ENCODE measurements around the gene TSEN2. TPM values are rescaled to one million over a fixed set of nuclear protein-coding genes. Genes with fewer than 3 reads are reported as not detected.

Gene TSEN2
- total RNA-seq, 1 donor from 2014 or later: 21.3 TPM

GRCh38 chr3:12440927-12441714 lies 43.2 kb upstream of the TSEN2 start:
- TF ChIP-seq EZH2 (IDR thresholded peaks at IDR 0.05) (no peak), CTCF (IDR thresholded peaks at IDR 0.05) (no peak), EZH2phosphoT487 (IDR thresholded peaks at IDR 0.05) (no peak)
- Mint-ChIP-seq H3K4me1 (peaks cover 30% of the 10 kb centered on the region), H3K36me3 (no peaks in the 10 kb centered on the region), H3K4me3 (no peak overlapping the region), H3K9me3 (no peaks in the 10 kb centered on the region), H3K27ac (no peak overlapping the region), H3K27me3 (ENCODE audit: insufficient read depth, low read depth) (peaks cover 23% of the 10 kb centered on the region)
- Histone ChIP-seq H3K36me3 (no peaks in the 10 kb centered on the region), H3K4me3 (no peak overlapping the region), H3K9ac (no peak overlapping the region), H2AFZ (replicated peaks) (peak overlapping the region; percentile 9), H3F3A (ENCODE audit: low read depth) (no peaks in the 10 kb centered on the region), H3K79me2 (ENCODE audit: low read depth) (no peaks in the 10 kb centered on the region), H3K9me3 (ENCODE audit: low read depth) (no peaks in the 10 kb centered on the region), H3K4me1 (peaks cover 15% of the 10 kb centered on the region), H3K4me2 (no peak overlapping the region), H4K20me1 (ENCODE audit: low read depth) (no peaks in the 10 kb centered on the region), H3K27me3 (no peaks in the 10 kb centered on the region), H3K27ac (no peak overlapping the region)
- no peak for DNase-seq (ENCODE audit: low spot score)

GRCh38 chr3:12442654-12443501 lies 41.4 kb upstream of the TSEN2 start:
- H3K36me3 Mint-ChIP-seq: no peaks in the 10 kb centered on the region
- DNase-seq (ENCODE audit: low spot score): no peak
- TF ChIP-seq EZH2 (IDR thresholded peaks at IDR 0.05) (no peak), CTCF (IDR thresholded peaks at IDR 0.05) (no peak), EZH2phosphoT487 (IDR thresholded peaks at IDR 0.05) (no peak)

GRCh38 chr3:12443781-12444522 lies 40.3 kb upstream of the TSEN2 start:
- Mint-ChIP-seq H3K4me1 (peaks cover 30% of the 10 kb centered on the region), H3K4me3 (no peak overlapping the region), H3K36me3 (no peaks in the 10 kb centered on the region), H3K9me3 (no peaks in the 10 kb centered on the region), H3K27me3 (ENCODE audit: insufficient read depth, low read depth) (peaks cover 25% of the 10 kb centered on the region), H3K27ac (no peak overlapping the region)
- Histone ChIP-seq H3F3A (ENCODE audit: low read depth) (no peaks in the 10 kb centered on the region), H3K36me3 (no peaks in the 10 kb centered on the region), H3K79me2 (ENCODE audit: low read depth) (no peaks in the 10 kb centered on the region), H4K20me1 (ENCODE audit: low read depth) (no peaks in the 10 kb centered on the region), H3K9me3 (ENCODE audit: low read depth) (no peaks in the 10 kb centered on the region), H3K4me3 (peak overlapping the region; percentile 8), H3K9ac (no peak overlapping the region), H3K4me2 (peak overlapping the region; percentile 63), H3K27me3 (no peaks in the 10 kb centered on the region), H3K4me1 (peaks cover 15% of the 10 kb centered on the region), H3K27ac (no peak overlapping the region), H2AFZ (replicated peaks) (peak overlapping the region; percentile 65)
- no peak for TF ChIP-seq EZH2phosphoT487 (IDR thresholded peaks at IDR 0.05)
- no peak for TF ChIP-seq CTCF (IDR thresholded peaks at IDR 0.05)
- TF ChIP-seq EZH2 (IDR thresholded peaks at IDR 0.05): no peak
- no peak for DNase-seq (ENCODE audit: low spot score)

More at GRCh38 chr3:12442654-12443501, 41.4 kb upstream of the TSEN2 start:
- H3K36me3 ChIP-seq: no peaks in the 10 kb centered on the region
- H4K20me1 ChIP-seq (ENCODE audit: low read depth): no peaks in the 10 kb centered on the region
- no peaks in the 10 kb centered on the region for H3K9me3 ChIP-seq (ENCODE audit: low read depth)
- no peak overlapping the region for H3K4me3 ChIP-seq
- H3K27me3 ChIP-seq: no peaks in the 10 kb centered on the region
- no peak overlapping the region for H3K27ac Mint-ChIP-seq
- H3K9me3 Mint-ChIP-seq: no peaks in the 10 kb centered on the region
- peaks cover 26% of the 10 kb centered on the region for H3K27me3 Mint-ChIP-seq (ENCODE audit: insufficient read depth, low read depth)
- no peaks in the 10 kb centered on the region for H3K79me2 ChIP-seq (ENCODE audit: low read depth)
- peaks cover 15% of the 10 kb centered on the region for H3K4me1 ChIP-seq
- H3K4me1 Mint-ChIP-seq: peaks cover 30% of the 10 kb centered on the region
- H3K9ac ChIP-seq: no peak overlapping the region
- H3F3A ChIP-seq (ENCODE audit: low read depth): no peaks in the 10 kb centered on the region
- no peak overlapping the region for H3K4me3 Mint-ChIP-seq
- H3K27ac ChIP-seq: no peak overlapping the region
- no peak overlapping the region for H2AFZ ChIP-seq (replicated peaks)
- H3K4me2 ChIP-seq: no peak overlapping the region
